CD4-positive, alpha-beta T cell treated with Interleukin-17A for 4 hours (primary cell): ENCODE measurements around the gene PRAMEF1.
"Not testable (repeated sequence)": the region's sequence is repeated elsewhere in the genome, so short reads cannot be mapped to it uniquely, and the experiment has no call there.

Experiments
- DNase-seq: peaks from one replicate; pipeline ENCODE4 v3.0.0-alpha.2; 2020; ENCODE audit warnings: mixed read lengths

PRAMEF1 gene, protein sequence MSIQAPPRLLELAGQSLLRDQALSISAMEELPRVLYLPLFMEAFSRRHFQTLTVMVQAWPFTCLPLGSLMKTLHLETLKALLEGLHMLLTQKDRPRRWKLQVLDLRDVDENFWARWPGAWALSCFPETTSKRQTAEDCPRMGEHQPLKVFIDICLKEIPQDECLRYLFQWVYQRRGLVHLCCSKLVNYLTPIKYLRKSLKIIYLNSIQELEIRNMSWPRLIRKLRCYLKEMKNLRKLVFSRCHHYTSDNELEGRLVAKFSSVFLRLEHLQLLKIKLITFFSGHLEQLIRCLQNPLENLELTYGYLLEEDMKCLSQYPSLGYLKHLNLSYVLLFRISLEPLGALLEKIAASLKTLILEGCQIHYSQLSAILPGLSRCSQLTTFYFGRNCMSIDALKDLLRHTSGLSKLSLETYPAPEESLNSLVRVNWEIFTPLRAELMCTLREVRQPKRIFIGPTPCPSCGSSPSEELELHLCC

DNA sequence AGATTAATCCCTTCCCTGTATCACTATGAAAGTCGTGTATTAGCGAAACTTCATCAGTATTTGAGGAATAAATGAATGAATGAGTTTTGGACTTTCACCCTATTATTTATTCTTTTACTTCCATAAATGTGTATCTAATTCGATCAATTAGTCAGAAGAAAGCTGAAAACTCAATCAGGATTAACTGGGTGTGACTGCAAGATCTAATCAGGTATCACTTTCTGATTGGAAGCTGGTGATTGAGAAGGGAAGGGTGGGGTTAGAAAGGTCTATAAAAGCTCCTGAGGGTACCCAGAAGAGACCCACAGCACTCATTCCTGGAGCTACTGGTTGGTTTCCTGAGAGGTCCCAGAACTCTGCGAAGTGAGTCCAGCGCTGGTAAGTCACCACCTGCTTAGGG is at the start of gene PRAMEF1:
TSS of gene PRAMEF1 (plus strand) at position 301 of the 400 bp plus-strand sequence. CDS start 1,831 bp downstream, outside the sequence.
- DNase-seq = not testable (repeated sequence)

DNA sequence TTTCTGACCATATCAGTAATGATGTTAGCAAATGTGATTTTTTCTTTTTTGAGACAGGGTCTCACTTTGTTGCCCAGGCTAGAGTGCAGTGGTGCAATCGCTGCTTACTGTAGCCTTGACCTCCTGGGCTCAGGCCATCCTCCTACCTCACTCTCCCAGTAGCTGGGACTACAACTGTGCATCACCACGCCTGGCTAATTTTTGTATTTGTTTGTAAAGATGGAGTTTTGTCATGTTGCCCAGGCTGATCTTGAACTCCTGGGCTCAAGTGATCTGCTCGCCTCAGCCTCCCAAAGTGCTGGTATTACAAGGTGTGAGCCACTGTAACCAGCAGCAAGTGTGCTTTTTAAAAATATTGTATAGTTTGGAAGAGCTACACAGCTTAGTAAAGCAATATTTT is 49.3 kb upstream of the PRAMEF1 start:
- DNase-seq = no peak

DNA sequence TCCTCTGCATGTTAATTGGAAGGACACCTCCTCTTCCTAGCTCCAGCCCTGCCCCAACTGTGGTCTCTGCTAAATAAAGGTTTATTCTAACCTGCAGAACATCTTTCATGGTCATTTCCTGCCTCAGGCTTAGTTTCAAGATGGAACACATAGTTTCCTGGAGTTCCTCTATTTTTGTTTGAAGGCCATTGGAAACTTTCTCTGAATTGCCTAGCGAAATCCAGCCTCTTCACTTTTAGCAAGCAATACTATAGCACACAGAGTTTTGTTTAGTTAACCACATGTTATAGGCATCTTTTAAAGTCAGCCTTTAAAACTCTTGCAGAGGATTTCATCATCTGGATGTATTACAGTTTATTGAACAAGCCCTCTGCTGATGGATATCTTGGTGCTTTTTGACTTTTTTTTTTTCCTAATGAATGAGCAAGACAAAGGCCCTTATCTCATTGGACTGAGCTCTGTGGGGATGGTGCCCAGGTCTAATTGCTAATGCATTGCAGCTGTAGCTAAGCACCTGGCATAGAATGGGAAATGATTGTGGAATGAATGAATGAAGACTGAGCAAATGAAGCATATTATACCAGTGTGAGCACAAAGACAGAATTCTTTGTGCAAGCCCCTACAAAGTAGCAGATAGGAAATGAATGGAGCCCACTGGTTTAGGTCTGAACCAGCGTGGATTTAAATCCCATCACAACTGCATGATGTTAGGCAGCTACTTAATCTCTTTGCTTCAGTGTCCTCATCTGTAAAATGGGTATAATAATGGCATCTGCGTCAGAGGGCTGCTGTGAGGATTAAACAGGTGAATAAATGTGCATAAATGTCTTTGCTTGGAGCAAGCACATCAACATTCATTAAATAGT is 45.8 kb upstream of the PRAMEF1 start:
- no peak for DNase-seq

DNA sequence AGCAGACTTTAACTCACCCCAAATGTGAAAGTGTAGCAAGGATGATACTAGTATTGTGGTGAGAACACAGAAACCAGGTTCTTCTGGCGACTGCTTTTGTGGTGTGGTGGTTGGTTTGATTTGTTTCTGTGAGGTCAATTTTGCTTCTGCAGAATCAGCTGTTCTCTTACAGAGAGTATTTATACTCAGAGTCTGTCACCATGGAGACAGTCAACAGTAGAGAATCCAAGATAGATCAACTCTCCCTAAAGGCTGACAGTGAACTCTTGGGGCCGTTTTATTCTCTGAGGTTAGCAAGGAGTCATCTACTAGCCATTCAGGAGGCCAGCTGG is 45.2 kb upstream of the PRAMEF1 start, which contains the start of gene CFAP107:
TSS of gene CFAP107 (plus strand) at position 209 of the 332 bp plus-strand sequence. CDS start 231 bp downstream, outside the sequence.
- no peak for DNase-seq

DNA sequence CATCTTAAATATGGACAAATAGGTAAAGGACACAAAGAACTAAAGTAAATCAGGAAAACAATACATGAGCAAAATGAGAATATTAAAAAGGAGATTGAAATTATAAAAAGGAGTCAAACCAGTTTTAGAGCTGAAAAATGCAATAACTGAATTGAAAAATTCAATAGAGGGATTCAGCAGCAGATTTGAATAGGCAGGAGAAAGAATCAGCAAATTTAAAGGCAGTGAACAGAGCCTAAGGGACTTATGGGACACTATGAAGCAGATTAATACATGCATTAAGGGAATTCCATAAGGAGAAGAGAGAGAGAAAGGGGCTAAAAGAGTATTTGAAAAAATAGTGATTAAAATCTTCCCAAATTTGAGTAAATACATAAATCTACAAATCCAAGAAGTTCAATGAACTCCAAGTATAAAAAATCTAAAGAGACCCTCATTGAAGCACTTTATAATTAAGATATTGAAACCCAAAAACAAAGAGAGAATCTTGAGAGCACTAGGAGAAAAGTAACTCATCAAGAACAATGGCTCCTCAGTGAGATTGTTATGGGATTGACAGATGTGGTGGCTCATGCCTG is 42.3 kb upstream of the PRAMEF1 start:
- DNase-seq = no peak

DNA sequence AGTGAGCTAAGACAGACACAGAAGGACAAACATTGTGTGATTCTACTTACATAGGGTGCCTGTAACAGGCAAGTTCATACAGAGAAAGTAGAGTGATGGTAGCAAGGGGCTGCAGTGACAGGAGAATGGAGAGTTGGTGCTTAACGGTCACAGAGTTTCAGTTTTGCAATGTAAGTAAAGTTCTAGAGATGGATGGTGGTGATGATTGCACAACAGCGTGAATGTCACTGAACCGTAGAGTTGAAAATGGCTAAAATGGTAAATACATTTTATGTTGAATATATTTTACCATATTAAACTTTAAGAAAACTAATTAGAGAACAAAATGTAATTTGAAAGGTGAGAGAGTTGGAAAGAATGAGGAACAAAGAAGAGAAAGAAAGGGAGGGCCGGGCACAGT is 36.5 kb upstream of the PRAMEF1 start:
- no peak for DNase-seq

DNA sequence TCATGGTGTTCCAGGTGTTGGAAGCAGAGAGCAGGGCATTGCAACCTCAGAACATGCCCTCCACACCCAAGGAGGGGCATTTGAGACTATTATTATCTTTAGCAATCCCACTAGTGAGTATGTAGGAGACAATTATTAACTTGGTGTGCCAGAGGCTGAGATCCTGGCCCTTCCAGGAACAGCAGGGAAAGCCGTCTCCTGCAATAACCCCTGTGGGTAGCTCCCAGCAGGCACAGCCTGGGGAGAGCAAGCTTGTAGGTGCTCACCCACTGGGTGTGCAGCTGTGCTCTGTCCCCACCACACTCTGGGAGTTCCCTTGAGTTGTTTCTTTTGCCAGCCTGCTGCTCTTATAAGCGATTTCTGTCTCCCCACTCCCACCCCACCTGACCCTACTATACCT is 34.9 kb upstream of the PRAMEF1 start:
- DNase-seq = no peak

DNA sequence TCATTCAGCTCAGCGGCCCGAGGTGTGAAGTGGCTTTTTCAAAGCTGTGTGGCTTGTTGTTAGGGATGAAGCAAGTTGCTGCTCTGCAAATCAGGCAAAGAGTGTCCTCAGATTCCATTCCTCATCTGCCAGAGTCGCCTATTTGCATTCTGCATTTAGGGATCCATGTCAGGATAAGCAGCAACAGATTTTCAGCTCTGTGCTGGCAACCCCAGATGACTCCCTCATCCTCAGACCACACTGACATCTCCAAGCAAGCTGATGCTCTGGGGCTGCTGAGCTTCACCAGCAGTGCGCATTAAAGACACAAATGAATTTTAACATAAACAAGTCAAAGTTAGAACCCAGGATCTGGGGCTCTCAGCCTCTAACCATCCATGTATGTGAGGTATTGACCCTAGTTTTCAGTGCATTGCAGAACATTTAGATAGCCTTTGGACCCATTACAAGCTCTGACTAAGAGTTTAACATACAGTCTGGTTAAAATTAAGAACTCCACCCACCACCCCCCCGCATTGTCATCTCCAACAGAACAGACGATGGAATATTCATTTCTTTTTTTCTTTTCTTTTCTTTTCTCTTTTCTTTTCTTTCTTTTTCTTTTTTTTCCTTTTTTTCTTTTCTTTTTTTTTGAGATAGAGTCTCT is 34.3 kb upstream of the PRAMEF1 start:
- no peak for DNase-seq

DNA sequence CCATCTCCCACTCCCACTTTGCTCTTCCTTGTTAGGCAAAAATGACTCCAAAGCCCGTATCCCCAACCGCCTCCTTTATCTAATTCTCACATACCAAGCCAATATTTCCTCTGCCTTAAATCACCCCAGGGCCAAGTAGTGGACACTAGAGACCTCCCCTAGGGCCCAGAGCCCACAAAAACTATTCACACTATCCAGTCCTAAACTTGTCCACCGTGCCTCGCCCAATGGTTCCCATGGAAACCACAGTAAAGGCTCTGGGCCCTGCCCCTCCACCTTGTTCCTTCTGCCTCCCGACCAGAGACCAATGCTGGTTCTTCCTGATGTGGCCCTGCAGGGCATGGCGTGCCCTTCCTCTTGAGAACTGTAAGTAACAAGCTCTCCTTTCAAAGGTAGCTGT is 33.4 kb upstream of the PRAMEF1 start:
- DNase-seq = no peak

DNA sequence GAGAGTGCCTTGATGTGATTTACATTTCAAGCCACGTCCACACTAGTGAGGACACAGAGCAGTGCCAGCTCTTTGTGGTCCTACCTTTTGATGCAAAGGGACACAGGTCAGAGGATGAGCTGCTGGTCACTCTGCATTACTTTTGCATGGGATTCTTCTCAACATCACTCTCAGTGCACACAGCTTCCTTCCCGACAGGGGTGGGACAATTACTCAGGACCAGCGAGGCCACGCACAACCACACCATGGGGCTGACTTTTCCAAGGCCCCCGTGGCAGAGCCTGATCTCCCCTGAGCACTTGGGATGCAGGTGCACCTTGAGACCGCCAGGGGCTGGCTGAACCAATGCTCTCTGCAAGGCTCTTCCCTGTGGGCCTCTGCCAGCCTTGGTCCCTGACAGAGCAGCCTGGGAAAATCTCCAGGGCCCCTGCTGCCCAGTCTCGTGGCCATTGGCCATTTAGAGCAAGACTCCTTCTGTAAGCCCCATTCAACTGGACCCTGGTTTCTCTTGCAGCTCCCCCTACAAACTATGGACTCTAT is 30.9 kb upstream of the PRAMEF1 start:
- DNase-seq = no peak

DNA sequence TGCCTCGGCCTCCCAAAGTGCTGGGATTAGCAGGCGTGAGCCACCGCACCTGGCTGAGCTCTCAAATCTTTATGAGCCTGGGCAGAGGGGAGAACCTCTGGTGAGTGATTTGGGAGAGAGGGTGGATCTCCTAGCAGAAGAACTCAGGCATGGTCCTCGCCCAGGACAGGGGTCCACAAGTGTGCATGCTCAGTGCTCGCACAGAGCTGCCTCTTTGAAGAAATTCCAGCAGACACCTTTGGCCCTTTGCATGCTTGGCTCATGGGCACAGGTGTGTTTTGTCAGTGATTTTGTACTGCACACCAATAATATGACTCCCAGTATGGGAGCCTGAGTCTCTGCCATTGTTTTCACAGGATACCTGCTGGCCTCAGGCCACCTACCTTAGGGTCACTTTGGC is 29.4 kb upstream of the PRAMEF1 start:
- DNase-seq = no peak

DNA sequence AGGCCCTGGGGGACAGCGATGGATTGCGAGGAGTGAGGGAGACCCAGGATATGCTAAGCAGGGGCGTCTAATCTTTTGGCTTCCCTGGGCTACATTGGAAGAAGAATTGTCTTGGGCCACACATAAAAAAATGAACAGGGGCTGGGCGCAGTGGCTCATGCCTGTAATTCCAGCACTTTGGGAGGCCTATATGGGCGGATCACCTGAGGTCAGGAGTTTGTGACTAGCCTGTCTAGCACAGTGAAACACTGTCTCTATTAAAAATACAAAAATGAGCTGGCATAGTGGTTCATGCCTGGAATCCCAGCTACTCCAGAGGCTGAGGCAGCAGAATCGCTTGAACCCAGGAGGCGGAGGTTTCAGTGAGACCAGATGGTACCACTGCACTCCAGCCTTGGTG is 28.4 kb upstream of the PRAMEF1 start:
- no peak for DNase-seq

DNA sequence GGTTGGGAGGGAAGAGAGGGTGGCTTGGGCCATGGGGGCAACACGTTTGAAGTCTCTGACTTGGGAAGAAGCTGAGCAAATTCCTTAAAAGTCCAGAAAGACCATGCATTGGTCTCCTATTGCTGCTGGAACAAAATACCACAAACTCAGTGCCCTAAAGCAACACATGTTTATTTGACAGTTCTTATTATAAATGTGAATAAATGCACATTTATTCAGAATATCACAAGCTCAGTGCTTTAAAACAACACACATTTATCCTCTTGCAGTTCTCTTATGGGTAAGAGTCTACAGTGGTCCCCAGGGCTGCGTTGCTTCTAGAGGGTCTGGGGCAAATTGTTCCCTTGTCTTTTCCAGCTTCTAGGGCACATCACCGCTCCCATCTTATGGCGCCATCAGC is 27.7 kb upstream of the PRAMEF1 start:
- no peak for DNase-seq

DNA sequence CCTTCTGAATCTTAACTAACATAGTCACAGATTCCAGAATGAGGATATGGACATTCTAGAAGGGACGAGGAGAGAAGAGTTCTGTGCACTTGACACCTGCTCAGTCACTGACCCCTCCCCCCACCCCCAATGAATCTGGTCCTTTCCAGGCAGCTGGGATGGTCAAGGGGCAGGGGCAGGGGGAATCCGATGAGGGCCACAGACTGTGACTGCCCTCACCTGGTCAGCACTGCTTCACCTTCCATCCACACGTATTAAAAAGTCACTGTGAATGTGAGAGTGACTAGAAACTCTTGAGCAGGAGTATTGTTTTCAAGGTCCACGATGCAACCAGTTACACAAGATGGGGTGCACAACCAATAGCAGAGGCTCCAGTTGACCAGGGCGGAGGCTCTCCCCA is 27.2 kb upstream of the PRAMEF1 start:
- DNase-seq = no peak

DNA sequence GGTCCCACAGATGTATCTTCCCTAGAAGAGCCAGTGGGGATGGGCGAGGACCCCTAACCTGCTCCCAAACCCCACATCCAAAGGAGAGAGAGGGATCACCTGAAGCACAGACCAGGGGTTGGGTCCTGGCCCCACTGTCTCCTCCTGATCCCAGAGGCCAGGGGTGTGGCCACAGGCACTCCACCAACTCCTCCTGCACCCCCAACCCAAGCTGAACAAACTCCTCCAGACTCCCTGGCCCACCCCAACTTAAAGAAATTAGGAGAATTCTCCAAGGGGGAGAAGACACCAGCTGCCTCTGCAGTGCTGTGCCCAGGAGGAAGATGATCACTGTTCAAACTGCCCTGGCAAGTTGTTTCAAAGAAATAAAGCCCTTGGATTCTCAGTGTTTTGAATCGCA is 22.2 kb upstream of the PRAMEF1 start:
- no peak for DNase-seq

DNA sequence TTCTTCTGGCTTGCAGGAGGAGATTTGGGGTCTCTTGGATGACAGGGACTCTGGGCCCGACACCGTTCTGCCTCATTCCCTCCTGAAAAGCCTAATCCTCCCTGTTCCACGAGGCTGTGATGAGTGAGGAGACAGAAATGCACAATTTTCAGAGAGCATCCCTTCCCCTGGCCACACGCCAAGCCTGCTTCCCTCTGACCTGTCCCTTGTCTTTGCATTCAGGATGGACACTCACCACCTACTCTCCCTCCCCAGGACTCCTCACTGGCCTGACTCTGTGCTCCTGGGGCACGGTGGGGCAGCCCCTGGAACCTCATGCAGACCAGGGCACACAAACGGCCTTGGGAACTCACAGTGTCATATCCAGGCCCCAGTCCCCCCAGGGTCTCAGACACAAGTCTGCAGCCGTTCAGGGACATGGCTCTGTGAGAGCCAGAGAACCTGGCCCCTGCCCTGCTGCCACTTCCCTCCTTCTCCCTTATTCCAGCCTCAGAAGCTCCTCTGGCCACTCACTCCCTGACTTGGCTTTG is 21.2 kb upstream of the PRAMEF1 start:
- no peak for DNase-seq

DNA sequence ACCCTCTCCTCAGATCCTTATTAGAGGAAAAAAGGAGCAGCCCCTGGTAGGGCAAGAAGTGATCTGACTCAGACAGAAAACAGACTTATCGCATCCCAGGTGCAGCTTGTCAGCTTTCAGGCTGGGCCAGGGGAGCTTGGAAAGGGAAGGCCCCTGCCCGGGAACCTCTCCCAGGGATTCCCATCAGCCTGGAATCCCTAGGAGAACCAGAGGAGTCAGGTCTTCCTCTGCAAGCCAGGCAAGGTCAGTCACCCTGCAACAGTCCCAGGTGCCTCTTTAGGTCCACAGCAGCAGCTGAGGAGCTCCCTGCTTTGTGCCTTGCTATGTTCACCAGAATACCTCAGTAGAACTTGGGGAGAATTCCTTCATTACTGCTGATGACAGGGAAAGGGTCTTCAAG is 20.6 kb upstream of the PRAMEF1 start:
- DNase-seq = no peak

DNA sequence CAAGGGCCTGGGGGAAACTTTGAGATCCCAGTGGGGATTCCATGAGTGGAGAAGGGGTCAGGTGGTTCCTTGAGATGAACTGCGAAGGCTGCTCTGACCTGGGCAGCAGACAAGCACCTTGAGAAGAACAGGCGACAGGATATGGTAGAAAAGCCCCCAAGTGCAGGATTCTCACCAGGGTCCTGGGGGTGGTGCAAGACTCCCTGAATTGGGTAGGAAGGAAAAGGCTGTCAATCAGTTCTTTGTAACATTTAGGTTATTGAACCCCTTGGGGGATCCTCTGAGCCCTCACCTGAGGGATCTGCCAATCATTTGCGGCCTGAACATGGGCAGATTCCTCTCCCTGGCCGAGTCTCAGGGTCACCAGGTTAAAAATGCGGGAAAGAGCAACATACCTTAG is 20.0 kb upstream of the PRAMEF1 start:
- DNase-seq = no peak

DNA sequence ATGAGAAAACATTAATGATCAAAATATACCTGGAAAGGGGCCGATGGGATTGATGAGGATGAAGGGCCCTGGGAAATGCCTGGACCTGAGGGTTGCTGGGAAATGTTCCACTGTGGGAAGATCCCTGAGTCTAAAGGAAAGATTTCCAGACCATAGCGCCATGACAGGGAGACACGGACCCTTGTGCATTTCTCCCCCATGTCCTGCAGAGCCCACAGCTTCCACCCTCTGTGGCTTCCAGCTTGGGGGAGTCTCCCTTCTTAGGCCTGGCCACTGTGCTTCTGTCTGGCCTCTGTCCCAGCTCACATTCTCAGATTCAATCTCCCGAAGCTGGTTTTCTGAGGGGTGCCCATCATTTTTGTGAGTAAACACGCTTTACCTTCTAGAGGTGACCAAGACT is 18.7 kb upstream of the PRAMEF1 start:
- DNase-seq = no peak

DNA sequence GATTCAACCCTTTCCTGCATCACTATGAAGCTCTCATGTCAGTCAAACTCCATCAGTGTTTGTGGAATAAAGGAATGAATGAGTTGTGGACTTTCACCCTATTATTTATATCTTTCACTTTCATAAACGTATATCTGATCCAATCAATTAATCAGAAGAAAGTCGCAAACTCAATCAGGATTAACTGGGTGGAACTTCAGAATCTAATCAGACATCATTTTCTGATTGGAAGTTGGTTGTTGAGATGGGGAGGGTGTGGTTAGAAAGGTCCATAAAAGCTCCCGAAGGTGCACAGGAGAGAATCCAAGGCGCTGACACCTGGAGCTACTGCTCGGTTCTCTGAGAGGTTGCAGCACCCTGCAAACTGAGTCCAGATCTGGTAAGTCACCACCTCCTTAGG is 17.8 kb upstream of the PRAMEF1 start, which contains the start of gene PRAMEF12:
TSS of gene PRAMEF12 (plus strand) at position 301 of the 400 bp plus-strand sequence. CDS start 1,130 bp downstream, outside the sequence.
- DNase-seq = no peak

DNA sequence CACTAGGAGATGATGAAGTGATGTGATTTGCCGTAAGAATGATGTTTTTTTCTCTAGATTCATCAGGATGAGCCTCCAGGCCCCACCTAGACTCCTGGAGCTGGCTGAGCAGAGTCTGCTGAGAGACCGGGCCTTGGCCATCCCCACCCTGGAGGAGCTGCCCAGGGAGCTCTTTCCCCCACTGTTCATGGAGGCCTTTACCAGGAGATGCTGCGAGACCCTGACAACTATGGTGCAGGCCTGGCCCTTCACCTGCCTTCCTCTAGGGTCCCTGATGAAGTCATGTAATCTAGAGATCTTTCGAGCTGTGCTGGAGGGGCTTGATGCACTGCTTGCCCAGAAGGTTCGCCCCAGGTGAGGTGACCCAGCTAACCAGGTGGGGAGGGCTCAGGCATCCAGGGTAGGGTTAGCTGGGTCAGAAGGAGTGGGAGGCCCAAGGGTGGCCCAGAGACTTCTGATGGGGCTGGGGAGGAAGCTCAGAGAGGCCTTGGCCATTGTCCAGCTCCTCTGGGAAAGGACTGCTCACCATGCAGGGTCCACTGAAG is 16.3 kb upstream of the PRAMEF1 start:
- no peak for DNase-seq

DNA sequence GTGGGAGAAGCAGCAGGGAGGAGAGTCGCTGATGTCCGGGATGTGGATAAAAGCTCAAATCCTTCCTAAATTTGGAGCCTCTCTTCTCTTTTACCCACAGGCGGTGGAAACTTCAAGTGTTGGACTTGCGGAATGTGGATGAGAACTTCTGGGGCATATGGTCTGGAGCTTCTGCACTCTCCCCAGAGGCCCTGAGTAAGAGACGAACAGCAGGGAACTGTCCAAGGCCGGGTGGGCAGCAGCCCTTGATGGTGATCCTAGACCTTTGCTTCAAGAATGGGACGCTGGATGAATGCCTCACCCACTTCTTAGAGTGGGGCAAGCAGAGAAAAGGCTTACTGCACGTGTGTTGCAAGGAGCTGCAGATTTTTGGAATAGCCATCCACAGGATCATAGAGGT is 15.8 kb upstream of the PRAMEF1 start:
- no peak for DNase-seq
